AG08396 (cell line): Measurements from ENCODE around the gene IFNL2.

Experiments used
- DNase-seq: peaks from one replicate; pipeline ENCODE4 v3.0.0; 2012; ENCODE audit warnings: low spot score, mixed read lengths

IFNL2 gene

GRCh38 chr19:39318071-39318470 is 49.9 kb downstream of the IFNL2 start:
- DNase-seq: no peak

- no peak for DNase-seq
These were observed 50.5 kb downstream of the IFNL2 start for GRCh38 chr19:39318690-39319089.

DNA sequence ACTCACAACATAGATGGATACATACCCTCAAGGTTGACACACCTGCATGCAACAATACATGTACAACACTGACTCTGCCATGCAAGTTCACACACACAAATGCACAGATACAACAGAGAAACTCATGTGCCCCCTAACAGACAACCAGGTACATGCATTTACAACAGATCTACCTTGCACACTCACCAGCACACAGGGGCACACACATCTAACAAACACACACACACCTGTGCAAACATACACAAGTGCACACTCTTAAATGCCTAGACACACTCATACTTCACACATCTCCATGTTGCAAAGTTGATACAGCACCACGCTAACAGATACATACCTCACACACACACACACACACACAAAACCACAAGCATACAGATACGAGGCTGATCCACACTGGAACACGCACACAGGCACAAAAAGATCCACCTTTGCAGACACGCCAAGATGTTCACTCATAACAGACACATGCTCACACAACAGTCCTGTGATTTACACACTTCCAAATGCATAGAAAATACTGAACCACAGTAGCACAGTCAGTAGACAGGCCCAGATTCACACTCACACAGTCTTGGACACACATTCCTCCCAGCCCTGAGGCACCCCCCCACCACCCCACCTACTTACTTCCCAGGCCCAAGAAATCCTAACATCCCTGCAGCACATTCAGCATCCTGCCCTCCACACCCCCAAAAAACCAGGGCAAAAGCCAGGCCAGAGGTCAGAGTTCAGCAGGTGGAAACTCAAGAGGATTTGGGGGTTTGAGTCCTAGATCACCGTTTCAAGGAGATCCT is 51.1 kb downstream of the IFNL2 start:
- no peak for DNase-seq
